ENCODE results near the gene R3HDM4. TPM values are rescaled to one million over a fixed set of nuclear protein-coding genes. Genes with fewer than 3 reads are reported as not detected.

R3HDM4 gene
- total and polyA plus RNA-seq, 2 donors (not counting 3 experiments of a cell fraction or from before 2014, with no cell fraction given): 51.8 to 53.9 TPM

- H3K9me1 ChIP-seq (replicated peaks; ENCODE audit: control insufficient read depth, extremely low read depth, insufficient read depth, low read length): no peaks in the 10 kb centered on the region
- no TSS peak for BruUV-seq (replicated peaks)
- ChIA-PET POLR2A (no interaction called here), CTCF (interaction anchor here (0.9 kb wide), 1 partner anchor 53 kb away, joined by 3 read pairs; no protein-coding TSS in a partner anchor)
- H3K36me3 ChIP-seq (ENCODE audit: control insufficient read depth in 2 of 2, extremely low read depth in 1 of 2, insufficient read depth in 2 of 2, low read length in 2 of 2): no peaks in the 10 kb centered on the region
- DNase-seq (ENCODE audit: low read depth, low spot score) (no peak), FAIRE-seq (no peak)
- no peaks in the 10 kb centered on the region for H3K9me3 ChIP-seq (replicated peaks; ENCODE audit: control insufficient read depth, insufficient read depth, low read length)
- H3K79me2 ChIP-seq (ENCODE audit: control insufficient read depth, insufficient read depth, low read length): no peaks in the 10 kb centered on the region
- H2AFZ ChIP-seq (ENCODE audit: low read depth, low read length): no peak overlapping the region
- H3K4me3 ChIP-seq (replicated peaks in 1 of 3; ENCODE audit: insufficient read depth in 1 of 3, low read depth in 1 of 3, low read length in 3 of 3): no peak overlapping the region
- peaks cover 28 to 35% of the 10 kb centered on the region in 2 experiments for H3K27me3 ChIP-seq (ENCODE audit: control insufficient read depth in 2 of 2, insufficient read depth in 2 of 2, low read length in 2 of 2)
- dilution Hi-C loops (cut with MboI; ENCODE audit: extremely low pct_ligation_motif_present, low sequenced_read_pairs) (no loop called here), intact Hi-C loops (cut with micrococcal nuclease) (no loop called here)
- no peak overlapping the region for H3K27ac ChIP-seq (ENCODE audit: insufficient read depth, low read depth, low read length)
- H3K4me1 ChIP-seq (ENCODE audit: control insufficient read depth, extremely low read depth, insufficient read depth, low read length): peaks cover 4% of the 10 kb centered on the region
- H3K4me2 ChIP-seq (ENCODE audit: insufficient read depth, low read length): no peak overlapping the region
- no peaks in the 10 kb centered on the region for H4K20me1 ChIP-seq (replicated peaks; ENCODE audit: control insufficient read depth, extremely low read depth, insufficient read depth, low read length)
- TF ChIP-seq POLR2AphosphoS5 (IDR thresholded peaks at IDR 0.05; ENCODE audit: insufficient read depth, low read depth, low read length): no peak
- no peak for TF ChIP-seq FOS (IDR thresholded peaks at IDR 0.05; ENCODE audit: borderline replicate concordance, insufficient read depth, low read length)
- TF ChIP-seq EZH2 (IDR thresholded peaks at IDR 0.05; ENCODE audit: borderline replicate concordance, low read depth, low read length, severe bottlenecking): no peak
- no peak for TF ChIP-seq MYC (IDR thresholded peaks at IDR 0.05; ENCODE audit: low read depth, low read length)
- no peak for TF ChIP-seq POLR2A (IDR thresholded peaks at IDR 0.05; ENCODE audit: low read depth, low read length)
- no peak for TF ChIP-seq GATA2 (IDR thresholded peaks at IDR 0.05; ENCODE audit: insufficient read depth, insufficient read length, low read depth, low read length)
- TF ChIP-seq, protein P1, sequence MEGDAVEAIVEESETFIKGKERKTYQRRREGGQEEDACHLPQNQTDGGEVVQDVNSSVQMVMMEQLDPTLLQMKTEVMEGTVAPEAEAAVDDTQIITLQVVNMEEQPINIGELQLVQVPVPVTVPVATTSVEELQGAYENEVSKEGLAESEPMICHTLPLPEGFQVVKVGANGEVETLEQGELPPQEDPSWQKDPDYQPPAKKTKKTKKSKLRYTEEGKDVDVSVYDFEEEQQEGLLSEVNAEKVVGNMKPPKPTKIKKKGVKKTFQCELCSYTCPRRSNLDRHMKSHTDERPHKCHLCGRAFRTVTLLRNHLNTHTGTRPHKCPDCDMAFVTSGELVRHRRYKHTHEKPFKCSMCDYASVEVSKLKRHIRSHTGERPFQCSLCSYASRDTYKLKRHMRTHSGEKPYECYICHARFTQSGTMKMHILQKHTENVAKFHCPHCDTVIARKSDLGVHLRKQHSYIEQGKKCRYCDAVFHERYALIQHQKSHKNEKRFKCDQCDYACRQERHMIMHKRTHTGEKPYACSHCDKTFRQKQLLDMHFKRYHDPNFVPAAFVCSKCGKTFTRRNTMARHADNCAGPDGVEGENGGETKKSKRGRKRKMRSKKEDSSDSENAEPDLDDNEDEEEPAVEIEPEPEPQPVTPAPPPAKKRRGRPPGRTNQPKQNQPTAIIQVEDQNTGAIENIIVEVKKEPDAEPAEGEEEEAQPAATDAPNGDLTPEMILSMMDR (IDR thresholded peaks at IDR 0.05; ENCODE audit: extremely low read depth in 1 of 2, insufficient read depth in 1 of 2, low read depth in 1 of 2, low read length in 2 of 2): no peak
- TF ChIP-seq MAX (IDR thresholded peaks at IDR 0.05; ENCODE audit: insufficient read depth, insufficient read length): no peak
- no peak for TF ChIP-seq JUN (IDR thresholded peaks at IDR 0.05; ENCODE audit: borderline replicate concordance, insufficient read depth, insufficient read length, low read depth)
- H3K9ac ChIP-seq (replicated peaks; ENCODE audit: extremely low read depth, insufficient read depth, low read length): no peak overlapping the region
These were observed 3.8 kb upstream of the R3HDM4 start for GRCh38 chr19:916645-917322.

Data from endothelial cell of umbilical vein (primary cell).